ENCODE measurements around the gene SMIM29. TPM values are rescaled to one million over a fixed set of nuclear protein-coding genes. Genes with fewer than 3 reads are reported as not detected.
"Not testable (repeated sequence)": the region's sequence is repeated elsewhere in the genome, so short reads cannot be mapped to it uniquely, and the experiment has no call there.

SMIM29 gene
- total RNA-seq, 1 donor from 2014 or later: 25.8 TPM

DNA sequence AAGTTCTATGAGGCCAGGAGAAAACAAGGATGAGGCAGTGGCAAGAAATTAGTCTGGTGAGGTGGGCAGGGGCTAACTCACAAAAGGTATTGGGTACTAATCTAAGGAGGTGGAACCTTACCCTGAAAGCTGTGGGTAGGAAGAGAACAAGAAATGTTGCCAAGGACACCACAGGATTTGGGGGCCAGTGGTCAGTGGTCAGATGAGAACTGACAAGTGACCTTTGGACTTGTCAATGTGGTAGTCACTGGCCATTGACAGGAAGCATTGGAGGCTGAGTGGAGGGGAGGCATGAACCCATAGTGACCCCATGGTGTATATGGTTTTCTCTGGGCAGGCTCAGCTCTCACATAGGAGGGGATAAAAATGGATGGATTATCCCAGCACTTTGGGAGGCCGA lies 25.3 kb upstream of the SMIM29 start:
- TF ChIP-seq, protein P1, sequence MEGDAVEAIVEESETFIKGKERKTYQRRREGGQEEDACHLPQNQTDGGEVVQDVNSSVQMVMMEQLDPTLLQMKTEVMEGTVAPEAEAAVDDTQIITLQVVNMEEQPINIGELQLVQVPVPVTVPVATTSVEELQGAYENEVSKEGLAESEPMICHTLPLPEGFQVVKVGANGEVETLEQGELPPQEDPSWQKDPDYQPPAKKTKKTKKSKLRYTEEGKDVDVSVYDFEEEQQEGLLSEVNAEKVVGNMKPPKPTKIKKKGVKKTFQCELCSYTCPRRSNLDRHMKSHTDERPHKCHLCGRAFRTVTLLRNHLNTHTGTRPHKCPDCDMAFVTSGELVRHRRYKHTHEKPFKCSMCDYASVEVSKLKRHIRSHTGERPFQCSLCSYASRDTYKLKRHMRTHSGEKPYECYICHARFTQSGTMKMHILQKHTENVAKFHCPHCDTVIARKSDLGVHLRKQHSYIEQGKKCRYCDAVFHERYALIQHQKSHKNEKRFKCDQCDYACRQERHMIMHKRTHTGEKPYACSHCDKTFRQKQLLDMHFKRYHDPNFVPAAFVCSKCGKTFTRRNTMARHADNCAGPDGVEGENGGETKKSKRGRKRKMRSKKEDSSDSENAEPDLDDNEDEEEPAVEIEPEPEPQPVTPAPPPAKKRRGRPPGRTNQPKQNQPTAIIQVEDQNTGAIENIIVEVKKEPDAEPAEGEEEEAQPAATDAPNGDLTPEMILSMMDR (IDR thresholded peaks at IDR 0.05): no peak
- CTCF ChIA-PET: no interaction called here
- no peaks in the 10 kb centered on the region for H3K27me3 Mint-ChIP-seq
- no peaks in the 10 kb centered on the region for H3K36me3 Mint-ChIP-seq (ENCODE audit: low read depth)
- H3K27ac Mint-ChIP-seq: peak overlapping the region; percentile 36
- ATAC-seq (ENCODE audit: low read depth): no peak
- DNase-seq: no peak
- intact Hi-C loops (cut with micrococcal nuclease): no loop called here
- H3K4me3 Mint-ChIP-seq: no peak overlapping the region
- H3K9me3 Mint-ChIP-seq: no peaks in the 10 kb centered on the region
- peaks cover 31% of the 10 kb centered on the region for H3K4me1 Mint-ChIP-seq
- POLR2A ChIA-PET: no interaction called here

DNA sequence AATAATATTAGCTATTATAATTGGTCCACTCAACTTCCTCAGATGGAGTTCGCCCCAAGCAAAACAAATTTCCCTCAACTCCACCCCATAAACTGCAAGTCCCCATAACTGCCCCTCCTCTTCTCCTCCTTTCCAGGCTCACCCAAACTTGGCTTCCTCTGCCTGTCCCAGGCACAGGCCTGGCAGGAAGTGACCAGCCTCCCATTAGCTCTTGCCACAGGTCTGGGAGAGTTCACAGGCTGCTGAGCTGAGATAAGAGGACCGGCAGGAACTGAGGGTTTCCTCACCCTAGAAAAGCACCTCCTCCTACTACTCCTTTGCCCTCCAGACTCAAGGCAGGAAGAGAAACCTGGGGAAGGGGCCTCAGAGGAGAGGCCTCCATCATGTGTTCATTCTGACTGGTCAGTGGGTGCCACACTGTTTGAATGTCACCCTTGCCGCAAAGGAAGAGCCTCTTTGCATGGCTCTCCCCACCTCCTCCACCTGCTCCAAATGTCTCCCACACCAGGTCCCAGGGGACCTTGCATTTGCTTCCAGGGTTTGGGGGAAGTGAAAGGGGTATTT lies 24.5 kb upstream of the SMIM29 start:
- intact Hi-C loops (cut with micrococcal nuclease): no loop called here
- DNase-seq (no peak), ATAC-seq (ENCODE audit: low read depth) (no peak)
- ChIA-PET CTCF (no interaction called here), POLR2A (interaction anchor here (0.6 kb wide), 1 partner anchor 142 kb away, joined by 3 read pairs; no protein-coding TSS in a partner anchor)
- Mint-ChIP-seq H3K36me3 (ENCODE audit: low read depth) (no peaks in the 10 kb centered on the region), H3K27ac (no peak overlapping the region), H3K4me3 (no peak overlapping the region), H3K27me3 (no peaks in the 10 kb centered on the region), H3K4me1 (peaks cover 29% of the 10 kb centered on the region), H3K9me3 (no peaks in the 10 kb centered on the region)
- TF ChIP-seq, protein P1 (IDR thresholded peaks at IDR 0.05): no peak

DNA sequence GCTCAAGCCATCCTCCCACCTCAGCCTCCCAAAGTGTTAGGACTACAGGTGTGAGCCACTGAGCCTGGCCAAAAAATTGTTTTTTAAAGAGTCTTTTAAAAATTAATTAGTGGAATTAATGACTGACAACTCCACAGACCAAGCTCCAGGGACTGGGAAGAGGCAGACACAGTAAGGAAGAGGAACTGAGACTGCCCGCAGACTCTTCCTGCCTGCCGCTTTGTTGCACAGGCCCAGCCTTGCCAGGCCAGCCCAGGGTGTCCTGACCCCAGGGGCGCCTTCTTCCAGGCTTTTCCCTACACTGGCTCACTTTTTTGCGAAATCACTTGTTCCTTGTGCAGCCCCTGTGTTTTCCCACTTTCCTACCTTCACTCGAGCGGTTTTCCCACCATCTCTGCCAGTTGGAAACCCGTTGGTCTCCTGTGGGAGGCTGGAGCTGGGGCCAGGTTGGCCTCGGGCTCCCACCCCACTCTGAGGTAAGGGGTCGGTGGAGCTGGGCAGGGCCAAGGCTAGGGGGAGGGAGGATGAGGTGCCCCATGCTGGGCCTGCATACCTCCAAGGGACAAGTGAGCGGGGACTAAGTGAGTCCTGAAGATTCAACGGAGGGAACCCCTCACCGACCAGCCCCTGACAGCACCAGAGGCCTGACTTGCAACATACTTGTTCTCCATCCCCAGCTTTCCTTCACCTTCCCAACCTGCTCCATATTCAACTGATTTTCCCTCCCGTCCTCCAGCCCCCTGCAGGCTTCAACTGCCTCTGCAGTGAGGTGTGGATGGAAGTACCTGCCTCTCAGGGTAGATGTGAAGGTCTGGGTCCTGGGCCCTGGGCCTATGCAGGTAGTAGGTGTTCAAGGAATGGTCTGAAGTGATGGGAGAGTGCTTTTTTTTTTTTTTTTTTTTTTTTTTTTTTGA lies 23.5 kb upstream of the SMIM29 start:
- intact Hi-C loops (cut with micrococcal nuclease): no loop called here
- Mint-ChIP-seq H3K36me3 (ENCODE audit: low read depth) (no peaks in the 10 kb centered on the region), H3K4me1 (peaks cover 29% of the 10 kb centered on the region), H3K27ac (peak overlapping the region; percentile 41), H3K27me3 (no peaks in the 10 kb centered on the region), H3K9me3 (no peaks in the 10 kb centered on the region), H3K4me3 (no peak overlapping the region)
- no peak for DNase-seq
- ChIA-PET CTCF (no interaction called here), POLR2A (interaction anchor here (0.7 to 1.6 kb wide), 2 partner anchors 36 to 154 kb away, joined by 3 read pairs; partner anchors contain the start of gene HMGA1)
- TF ChIP-seq, protein P1 (IDR thresholded peaks at IDR 0.05): no peak
- ATAC-seq (ENCODE audit: low read depth): peak; percentile 49

DNA sequence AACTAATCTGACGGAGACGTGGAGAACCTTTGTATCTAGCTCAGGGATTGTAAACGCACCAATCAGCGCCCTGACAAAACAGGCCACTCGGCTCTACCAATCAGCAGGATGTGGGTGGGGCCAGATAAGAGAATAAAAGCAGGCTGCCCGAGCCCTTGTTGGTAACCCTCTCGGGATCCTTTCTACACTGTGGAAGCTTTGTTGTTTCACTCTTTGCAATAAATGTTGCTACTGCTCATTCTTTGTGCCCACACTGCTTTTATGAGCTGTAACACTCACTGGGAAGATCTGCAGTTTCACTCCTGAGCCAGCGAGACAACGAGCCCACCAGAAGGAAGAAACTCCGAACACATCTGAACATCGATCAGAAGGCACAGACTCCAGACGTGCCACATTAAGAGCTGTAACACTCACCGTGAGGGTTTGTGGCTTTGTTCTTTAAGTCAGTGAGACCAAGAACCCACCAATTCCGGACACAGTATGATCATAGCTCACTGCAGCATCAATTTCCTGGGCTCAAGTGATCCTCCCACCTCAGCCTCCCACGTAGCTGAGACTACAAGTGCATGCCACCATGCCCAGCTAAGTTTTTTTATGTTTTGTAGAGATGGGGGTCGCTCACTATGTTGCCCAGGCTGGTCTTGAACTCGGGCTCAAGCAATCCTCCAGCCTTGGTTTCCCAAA lies 21.0 kb upstream of the SMIM29 start:
- peaks cover 25% of the 10 kb centered on the region for H3K4me1 Mint-ChIP-seq
- ATAC-seq (ENCODE audit: low read depth); CTCF ChIA-PET; H3K4me3 Mint-ChIP-seq; H3K9me3 Mint-ChIP-seq; intact Hi-C loops (cut with micrococcal nuclease); H3K27ac Mint-ChIP-seq; DNase-seq; H3K27me3 Mint-ChIP-seq; H3K36me3 Mint-ChIP-seq (ENCODE audit: low read depth); POLR2A ChIA-PET: not testable (repeated sequence)

DNA sequence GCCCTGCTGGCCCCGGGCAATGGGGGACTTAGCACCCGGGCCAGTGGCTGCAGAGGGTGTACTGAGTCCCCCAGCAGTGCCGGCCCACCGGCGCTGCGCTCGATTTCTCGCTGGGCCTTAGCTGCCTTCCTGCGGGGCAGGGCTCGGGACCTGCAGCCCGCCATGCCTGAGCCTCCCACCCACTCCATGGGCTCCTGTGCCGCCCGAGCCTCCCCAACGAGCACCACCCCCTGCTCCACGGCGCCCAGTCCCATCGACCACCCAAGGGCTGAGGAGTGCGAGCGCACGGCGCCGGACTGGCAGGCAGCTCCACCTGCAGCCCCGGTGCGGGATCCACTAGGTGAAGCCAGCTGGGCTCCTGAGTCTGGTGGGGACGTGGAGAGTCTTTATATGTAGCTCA lies 20.3 kb upstream of the SMIM29 start:
- CTCF ChIA-PET; H3K9me3 Mint-ChIP-seq; H3K27me3 Mint-ChIP-seq; POLR2A ChIA-PET; H3K27ac Mint-ChIP-seq; H3K36me3 Mint-ChIP-seq (ENCODE audit: low read depth); intact Hi-C loops (cut with micrococcal nuclease); H3K4me3 Mint-ChIP-seq; ATAC-seq (ENCODE audit: low read depth); DNase-seq: not testable (repeated sequence)
- peaks cover 25% of the 10 kb centered on the region for H3K4me1 Mint-ChIP-seq

DNA sequence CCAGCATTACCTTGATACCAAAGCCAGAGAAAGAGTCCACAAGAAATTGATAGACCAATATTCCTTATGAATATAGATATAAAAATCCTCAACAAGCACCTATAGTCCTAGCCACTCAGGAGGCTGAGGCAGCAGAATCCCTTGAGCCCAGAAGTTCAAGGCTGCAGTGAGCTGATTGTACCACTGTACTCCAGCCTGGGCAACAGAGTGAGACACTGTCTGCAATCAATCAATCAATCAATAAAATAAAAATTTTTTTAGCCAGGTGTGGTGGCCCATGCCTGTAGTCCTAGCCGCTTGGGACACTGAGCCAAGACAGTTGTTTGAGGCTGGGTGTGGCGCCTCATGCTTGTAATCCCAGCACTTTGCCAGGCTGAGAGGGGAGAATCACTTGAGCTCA lies 18.9 kb upstream of the SMIM29 start:
- ChIA-PET POLR2A (interaction anchor here (0.5 kb wide), 1 partner anchor 12 kb away, joined by 5 read pairs; no protein-coding TSS in a partner anchor), CTCF (no interaction called here)
- intact Hi-C loops (cut with micrococcal nuclease): no loop called here
- Mint-ChIP-seq H3K27me3 (no peaks in the 10 kb centered on the region), H3K4me1 (peaks cover 12% of the 10 kb centered on the region), H3K36me3 (ENCODE audit: low read depth) (peaks cover 2% of the 10 kb centered on the region), H3K9me3 (no peaks in the 10 kb centered on the region), H3K4me3 (no peak overlapping the region), H3K27ac (no peak overlapping the region)
- TF ChIP-seq, protein P1 (IDR thresholded peaks at IDR 0.05): no peak
- ATAC-seq (ENCODE audit: low read depth): no peak
- no peak for DNase-seq

DNA sequence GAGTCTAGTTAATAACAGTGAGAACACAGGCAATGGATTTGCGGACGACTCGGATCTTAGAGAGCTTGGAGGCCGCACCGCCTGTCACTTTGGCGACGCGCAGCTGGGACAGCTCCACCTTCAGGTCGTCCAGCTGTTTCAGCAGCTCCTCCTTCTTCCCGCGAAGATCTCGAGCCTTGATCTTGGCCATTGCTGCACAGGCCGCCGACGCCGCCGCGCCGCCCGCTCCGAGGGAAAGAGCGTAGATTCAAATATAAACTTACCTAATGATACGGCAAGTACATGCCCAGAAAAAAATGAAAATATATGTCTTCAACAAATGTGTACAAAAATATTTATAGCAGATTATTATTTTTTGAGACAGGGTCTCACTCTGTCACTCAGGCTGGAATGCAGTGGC lies 14.7 kb upstream of the SMIM29 start:
- H3K36me3 Mint-ChIP-seq (ENCODE audit: low read depth); intact Hi-C loops (cut with micrococcal nuclease); H3K27me3 Mint-ChIP-seq; DNase-seq; POLR2A ChIA-PET; H3K9me3 Mint-ChIP-seq; ATAC-seq (ENCODE audit: low read depth); H3K4me3 Mint-ChIP-seq; H3K4me1 Mint-ChIP-seq; CTCF ChIA-PET; H3K27ac Mint-ChIP-seq: not testable (repeated sequence)

All from activated B cell treated with CpG ODN at 0.5 μM for 24 hours (primary cell).